Panc1 (cell line): ENCODE data around the gene EPB41L5. TPM values are rescaled to one million over a fixed set of nuclear protein-coding genes. Genes with fewer than 3 reads are reported as not detected.

ENCODE experiments used
- ATAC-seq: fragments of 200-7000 bp; cut with Tn5 transposase; 2 replicates; pipeline ENCODE4 v1.9.1; 2020; ENCODE audit warnings: mild to moderate bottlenecking, moderate library complexity
- BruUV-seq: library from RNA; stranded (reverse); fragments of 400-500 nt; replicated peaks from 2 replicates; lab custom pipeline; 2021; lab: Mats Ljungman, UMichigan
- CTCF ChIA-PET: fragments of 300-600 bp; sonication (Branson Sonifier 250); formaldehyde crosslinking; loops from one replicate; lab custom pipeline; 2022; ENCODE audit warnings: antibody characterized with exemption; lab: Charles Lee
- POLR2A ChIA-PET: fragments of 300-600 bp; sonication (Branson Sonifier 250); formaldehyde crosslinking; loops from one replicate; lab custom pipeline; 2022; ENCODE audit warnings: antibody characterized with exemption; lab: Charles Lee
- DNase-seq: peaks from one replicate; pipeline ENCODE4 v3.0.0-alpha.2; 2010; ENCODE audit warnings: low read depth, low spot score
- H3K27ac ChIP-seq: 2 replicates; pipeline ENCODE4 v1.5.1; 2011; ENCODE audit warnings: mild to moderate bottlenecking, low read length, inconsistent platforms
- H3K27me3 ChIP-seq: fragments of 200-500 bp; sonication (Bioruptor generic); 2 replicates; pipeline ENCODE4 v1.6.0; 2014; ENCODE audit warnings: low read length, inconsistent platforms; ENCODE audit not compliant: control insufficient read depth, insufficient read depth
- H3K36me3 ChIP-seq: fragments of 200-500 bp; sonication (Bioruptor generic); 2 replicates; pipeline ENCODE4 v1.5.1; 2014; ENCODE audit warnings: inconsistent platforms, mild to moderate bottlenecking, low read length, moderate library complexity; ENCODE audit not compliant: control insufficient read depth, insufficient read depth
- H3K4me1 ChIP-seq: 2 replicates; pipeline ENCODE4 v1.5.1; 2011; ENCODE audit warnings: inconsistent platforms, mild to moderate bottlenecking, low read length, moderate library complexity; ENCODE audit not compliant: control insufficient read depth, insufficient read depth
- H3K4me3 ChIP-seq, 2 experiments: 2 replicates each; pipeline ENCODE4 v1.5.1; 2011 to 2012; ENCODE audit warnings: low read depth in 2 of 2, low read length in 2 of 2, mild to moderate bottlenecking in 2 of 2, inconsistent platforms in 1 of 2, moderate library complexity in 1 of 2
- H3K9me3 ChIP-seq: fragments of 200-500 bp; sonication (Bioruptor generic); 2 replicates; pipeline ENCODE4 v1.5.1; 2014; ENCODE audit warnings: low read depth, mild to moderate bottlenecking, inconsistent platforms, low read length, moderate library complexity; ENCODE audit not compliant: control insufficient read depth, insufficient read depth
- REST ChIP-seq, 2 experiments: IDR thresholded peaks; 2 replicates each; pipeline ENCODE4 v1.6.1; 2011 to 2012; ENCODE audit warnings: low read depth in 2 of 2, control low read depth in 1 of 2, low read length in 1 of 2, mild to moderate bottlenecking in 1 of 2, moderate library complexity in 1 of 2; ENCODE audit not compliant: insufficient read depth in 1 of 2
- SIN3A ChIP-seq: IDR thresholded peaks from 2 replicates; pipeline ENCODE4 v1.6.1; 2012; ENCODE audit warnings: low read depth, mild to moderate bottlenecking, low read length, moderate library complexity, borderline replicate concordance; ENCODE audit not compliant: insufficient read depth
- TCF7L2 ChIP-seq: IDR thresholded peaks from 2 replicates; pipeline ENCODE4 v1.6.1; 2011; ENCODE audit warnings: mild to moderate bottlenecking, low read depth, low read length, inconsistent platforms
- in situ Hi-C: cut with HindIII; loops from 2 replicates; pipeline ENCODE4 v1.10.0; 2016; ENCODE audit warnings: low sequenced_read_pairs, low pct_unique_long_range_greater_than_20kb
- intact Hi-C: fragments of 100-400 bp; cut with micrococcal nuclease; formaldehyde crosslinking; loops from one replicate; pipeline ENCODE4 v1.10.0; 2022; ENCODE audit not compliant: unreplicated experiment
- total RNA-seq: library from RNA; stranded (reverse); gene quantifications from one replicate; pipeline ENCODE4 v1.2.1, GENCODE V29; 2021; ENCODE audit not compliant: unreplicated experiment
- TF ChIP-seq, protein P1 (sequence below): fragments of 450-650 bp; IDR thresholded peaks from 2 replicates; pipeline ENCODE4 v1.5.1; 2017; ENCODE audit warnings: mild to moderate bottlenecking

The EPB41L5 gene
- total RNA-seq, 1 experiment from 2014 or later, result 42.2 TPM

DNA sequence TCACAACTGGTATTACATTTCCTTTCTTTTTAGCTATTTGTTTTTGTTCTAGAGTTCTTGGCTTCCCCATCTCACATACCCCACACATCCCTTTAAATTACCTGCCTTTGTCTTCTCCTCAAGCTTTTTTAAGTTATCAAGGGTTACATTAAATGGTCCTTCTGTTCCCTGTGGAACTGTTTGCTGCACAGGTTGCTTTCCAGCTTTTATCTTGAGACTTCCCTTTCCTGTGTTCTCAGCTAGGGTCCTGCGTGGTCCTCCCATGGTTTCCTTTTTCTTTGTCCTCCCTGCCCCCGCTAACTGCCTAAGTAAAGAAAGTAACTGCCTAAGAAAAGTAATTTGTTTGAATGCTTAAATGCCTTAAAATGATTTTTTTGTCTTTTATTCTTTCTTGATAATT is 66.8 kb downstream of the EPB41L5 start:
- ChIA-PET CTCF (no interaction called here), POLR2A (no interaction called here)
- intact Hi-C loops, result no loop called here

DNA sequence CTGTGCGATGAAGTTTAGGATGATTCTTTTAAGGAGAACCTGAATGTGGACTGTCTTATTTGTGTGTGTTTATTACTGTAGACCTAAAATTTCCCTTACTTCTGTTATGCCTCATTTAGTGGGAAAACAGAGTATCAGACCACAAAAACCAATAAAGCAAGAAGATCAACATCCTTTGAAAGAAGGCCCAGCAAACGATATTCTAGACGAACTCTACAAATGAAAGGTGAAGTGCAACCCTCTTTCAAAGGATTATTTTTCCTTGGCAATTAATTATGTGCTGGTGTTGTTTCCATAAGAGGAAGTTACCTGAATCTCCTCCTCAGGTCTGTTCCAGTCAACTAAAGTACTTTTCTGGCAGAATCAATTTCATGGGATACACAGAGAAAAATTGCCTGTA is 78.6 kb downstream of the EPB41L5 start:
- peaks cover 4% of the 10 kb centered on the region; the same call in 1 of the 2 replicates for H3K4me1 ChIP-seq
- H3K36me3 ChIP-seq, result 0 out of 2 replicates have a peak, but pooled peaks cover 4% of the 10 kb centered on the region
- ChIA-PET CTCF (no interaction called here), POLR2A (no interaction called here)
- H3K27ac ChIP-seq, result no peak overlapping the region
- no TSS peak for BruUV-seq
- no peaks in the 10 kb centered on the region for H3K27me3 ChIP-seq
- H3K9me3 ChIP-seq, result no peaks in the 10 kb centered on the region
- H3K4me3 ChIP-seq, result no peak overlapping the region
- TF ChIP-seq SIN3A (no peak), TCF7L2 (no peak), REST (IDR thresholded peaks at IDR 0.05; ENCODE audit: insufficient read depth in 1 of 2, low read depth in 2 of 2, low read length in 1 of 2) (no peak)
- intact Hi-C loops (no loop called here), in situ Hi-C loops (no loop called here)
- ATAC-seq (no peak), DNase-seq (no peak)

More for the DNA sequence above, 66.8 kb downstream of the EPB41L5 start:
- no peaks in the 10 kb centered on the region for H3K4me1 ChIP-seq
- ATAC-seq, result no peak
- H3K27ac ChIP-seq, result no peak overlapping the region
- no peaks in the 10 kb centered on the region for H3K27me3 ChIP-seq
- in situ Hi-C loops, result no loop called here
- no peak for DNase-seq
- H3K4me3 ChIP-seq, result no peak overlapping the region
- H3K36me3 ChIP-seq, result no peaks in the 10 kb centered on the region
- no TSS peak for BruUV-seq
- H3K9me3 ChIP-seq, result no peaks in the 10 kb centered on the region
- no peak for TF ChIP-seq TCF7L2
- no peak for TF ChIP-seq REST (IDR thresholded peaks at IDR 0.05; ENCODE audit: insufficient read depth in 1 of 2, low read depth in 2 of 2, low read length in 1 of 2)
- TF ChIP-seq, protein P1, sequence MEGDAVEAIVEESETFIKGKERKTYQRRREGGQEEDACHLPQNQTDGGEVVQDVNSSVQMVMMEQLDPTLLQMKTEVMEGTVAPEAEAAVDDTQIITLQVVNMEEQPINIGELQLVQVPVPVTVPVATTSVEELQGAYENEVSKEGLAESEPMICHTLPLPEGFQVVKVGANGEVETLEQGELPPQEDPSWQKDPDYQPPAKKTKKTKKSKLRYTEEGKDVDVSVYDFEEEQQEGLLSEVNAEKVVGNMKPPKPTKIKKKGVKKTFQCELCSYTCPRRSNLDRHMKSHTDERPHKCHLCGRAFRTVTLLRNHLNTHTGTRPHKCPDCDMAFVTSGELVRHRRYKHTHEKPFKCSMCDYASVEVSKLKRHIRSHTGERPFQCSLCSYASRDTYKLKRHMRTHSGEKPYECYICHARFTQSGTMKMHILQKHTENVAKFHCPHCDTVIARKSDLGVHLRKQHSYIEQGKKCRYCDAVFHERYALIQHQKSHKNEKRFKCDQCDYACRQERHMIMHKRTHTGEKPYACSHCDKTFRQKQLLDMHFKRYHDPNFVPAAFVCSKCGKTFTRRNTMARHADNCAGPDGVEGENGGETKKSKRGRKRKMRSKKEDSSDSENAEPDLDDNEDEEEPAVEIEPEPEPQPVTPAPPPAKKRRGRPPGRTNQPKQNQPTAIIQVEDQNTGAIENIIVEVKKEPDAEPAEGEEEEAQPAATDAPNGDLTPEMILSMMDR, result no peak
